Measurements from ENCODE around the gene MCM7.

GRCh38 chr7:100100420-100101015 is 679 bp downstream of the MCM7 start:
- TF ChIP-seq CTCF (conservative IDR thresholded peaks at IDR 0.05; ENCODE audit: low read length) (no peak), EZH2phosphoT487 (IDR thresholded peaks at IDR 0.05; ENCODE audit: borderline replicate concordance) (no peak)
